HG03045 (cell line): Measurements from ENCODE around the gene ELFN1.

Source experiments
- ATAC-seq: cut with Tn5 transposase; IDR thresholded peaks from one replicate; pipeline ENCODE4 v1.9.1; 2021; ENCODE audit warnings: mild to moderate bottlenecking, moderate library complexity; ENCODE audit not compliant: unreplicated experiment

The ELFN1 gene

GRCh38 chr7:1663223-1663622 lies 6.9 kb upstream of the ELFN1 start:
- ATAC-seq: no peak

- no peak for ATAC-seq
These were observed 6.0 kb upstream of the ELFN1 start for GRCh38 chr7:1663857-1664651.

- ATAC-seq: no peak
These were observed 5.1 kb upstream of the ELFN1 start for GRCh38 chr7:1664711-1665548.

- ATAC-seq: no peak
These were observed 4.3 kb upstream of the ELFN1 start for GRCh38 chr7:1665549-1666316.

- no peak for ATAC-seq
These were observed 3.7 kb upstream of the ELFN1 start for GRCh38 chr7:1666317-1666822.

GRCh38 chr7:1666823-1667565 lies 3.1 kb upstream of the ELFN1 start:
- no peak for ATAC-seq

GRCh38 chr7:1667566-1668395 lies 2.3 kb upstream of the ELFN1 start:
- no peak for ATAC-seq

GRCh38 chr7:1668396-1669063 lies 1.5 kb upstream of the ELFN1 start:
- ATAC-seq: no peak

GRCh38 chr7:1669064-1669951 lies 769 bp upstream of the ELFN1 start:
- no peak for ATAC-seq

- no peak for ATAC-seq
These were observed 967 bp downstream of the ELFN1 start for GRCh38 chr7:1670894-1671593.

GRCh38 chr7:1671594-1672451 lies 1.7 kb downstream of the ELFN1 start:
- ATAC-seq: no peak

GRCh38 chr7:1672851-1673486 lies 2.9 kb downstream of the ELFN1 start:
- ATAC-seq: no peak

GRCh38 chr7:1673581-1674118 lies 3.6 kb downstream of the ELFN1 start:
- ATAC-seq: no peak

GRCh38 chr7:1674161-1675035 lies 4.3 kb downstream of the ELFN1 start:
- ATAC-seq: no peak
